Stimulated activated CD4-positive, alpha-beta T cell treated with anti-CD3 and anti-CD28 coated beads, TNF-alpha, amount 100 ng/mL, for 4 hours (primary cell): ENCODE measurements around the gene TSPAN14.
"Not testable (repeated sequence)": the region's sequence is repeated elsewhere in the genome, so short reads cannot be mapped to it uniquely, and the experiment has no call there.

Experiments used
- DNase-seq, 3 experiments: peaks; one replicate each; pipeline ENCODE4 v3.0.0-alpha.2; 2020; ENCODE audit warnings: low read depth in 3 of 3

The TSPAN14 gene

DNA sequence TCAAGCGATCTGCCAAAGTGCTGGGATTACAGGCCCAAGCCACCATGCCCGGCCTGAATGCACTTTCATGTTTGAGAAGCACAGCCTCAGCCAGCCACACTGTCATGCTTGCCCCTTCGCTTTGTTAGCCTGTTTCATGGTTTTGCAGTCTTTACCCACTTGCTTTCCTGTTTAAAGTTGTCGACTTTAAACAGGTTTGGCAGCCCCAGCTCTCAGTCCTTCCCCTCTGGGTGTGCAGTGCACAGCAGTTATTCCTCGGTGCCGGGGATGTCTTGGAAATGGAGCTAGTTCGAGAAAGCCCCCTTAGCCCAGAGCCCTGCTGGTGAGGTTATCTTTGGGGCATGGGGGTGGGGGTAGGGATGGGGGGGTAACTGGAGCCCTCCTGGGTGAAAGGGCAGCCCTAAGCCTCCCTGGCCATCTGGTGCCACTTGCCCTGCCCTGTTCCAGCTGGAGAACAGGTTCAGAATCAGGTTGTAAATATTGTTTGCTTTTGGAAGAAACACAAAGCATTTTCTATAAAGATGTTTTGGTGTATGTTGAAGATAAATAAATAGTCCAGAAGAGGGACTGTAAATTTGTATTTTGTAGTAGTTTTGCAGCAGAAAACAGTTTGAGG lies 14.8 kb downstream of the TSPAN14 start:
- DNase-seq, result no peak

- no peak for DNase-seq
These were observed 16.2 kb downstream of the TSPAN14 start for GRCh38 chr10:80470266-80470665.

DNA sequence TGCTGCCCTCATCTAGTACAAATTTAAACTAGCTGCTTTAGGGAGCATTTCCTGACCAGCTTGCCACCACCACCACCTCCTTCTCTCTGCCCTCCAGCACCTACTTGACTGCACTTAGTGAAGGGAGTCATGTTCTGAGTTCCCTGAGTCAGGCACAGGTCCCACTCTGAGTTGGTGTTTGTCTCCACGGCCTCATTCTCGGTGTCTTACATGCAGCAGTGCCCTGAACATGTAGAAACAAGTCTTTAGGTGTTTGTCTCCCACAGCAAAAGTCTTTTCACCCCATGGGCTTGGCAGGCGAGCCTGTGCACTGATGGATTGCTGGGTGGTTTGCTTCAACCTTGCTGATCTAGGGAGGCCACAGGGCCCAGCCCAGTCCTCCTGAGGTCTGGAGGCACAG lies 16.9 kb downstream of the TSPAN14 start:
- no peak for DNase-seq

DNA sequence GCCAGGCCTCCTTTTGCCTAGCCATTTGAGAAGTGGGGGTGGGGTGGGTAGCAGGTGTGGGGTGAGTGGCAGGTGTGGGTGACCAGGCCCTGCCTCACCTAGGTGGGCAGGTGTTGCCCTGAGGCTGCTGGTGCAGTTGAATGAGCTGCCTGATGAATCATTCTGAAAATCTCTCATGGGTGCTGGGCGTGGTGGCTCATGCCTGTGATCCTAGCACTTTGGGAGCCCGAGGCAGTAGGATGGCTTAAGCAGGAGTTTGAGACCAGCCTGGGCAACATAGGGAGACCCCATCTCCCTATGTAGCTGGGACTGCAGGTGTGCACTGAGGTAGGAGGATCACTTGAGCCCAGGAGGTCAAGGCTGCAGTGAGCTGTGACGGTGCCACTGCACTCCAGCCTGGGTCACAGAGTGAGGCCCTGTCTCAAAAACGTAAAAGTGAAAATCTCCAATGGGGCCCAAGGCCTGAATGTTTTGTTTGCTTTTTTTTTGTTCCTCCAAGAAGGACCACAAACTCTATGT lies 17.7 kb downstream of the TSPAN14 start:
- no peak for DNase-seq

DNA sequence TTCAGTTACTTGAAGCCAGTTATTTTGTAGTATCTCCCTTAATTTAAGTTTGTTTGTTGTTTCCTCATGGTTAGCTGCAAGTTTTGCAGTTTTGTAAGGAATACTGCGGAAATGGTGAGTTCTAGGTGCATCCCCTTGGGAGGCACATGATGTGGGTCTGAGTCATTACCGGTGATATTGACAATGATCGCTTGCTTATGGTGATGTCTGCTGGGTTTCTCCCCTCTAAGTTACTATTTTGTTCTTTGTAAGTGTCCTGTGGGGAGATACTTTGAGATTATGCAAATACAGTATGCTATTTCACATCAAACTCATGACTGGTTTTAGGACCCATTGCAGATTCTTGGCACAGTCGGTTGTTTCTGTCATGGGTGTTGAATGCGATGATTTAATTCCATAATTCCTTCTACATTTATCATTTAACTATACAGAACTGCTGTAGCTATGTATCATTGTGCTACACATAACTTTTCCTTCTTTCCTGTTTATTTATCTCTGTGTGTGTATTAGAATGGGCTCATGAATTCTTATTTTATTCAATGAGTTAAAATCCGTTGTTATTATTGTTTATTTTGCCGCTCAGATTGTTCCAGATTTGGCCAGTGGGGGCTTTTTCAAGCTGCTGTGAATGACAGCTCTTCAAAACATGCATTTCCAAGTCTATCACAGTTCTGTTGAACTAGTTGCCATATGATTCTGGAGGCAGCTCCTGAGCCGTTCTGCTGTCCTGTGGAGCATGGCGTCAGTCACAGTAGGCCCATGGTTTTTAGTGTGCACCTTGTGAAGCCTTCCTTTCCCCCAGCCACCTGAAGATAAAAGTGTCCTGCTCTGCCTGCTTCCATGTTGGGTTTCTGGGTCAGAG lies 18.4 kb downstream of the TSPAN14 start:
- no peak for DNase-seq

DNA sequence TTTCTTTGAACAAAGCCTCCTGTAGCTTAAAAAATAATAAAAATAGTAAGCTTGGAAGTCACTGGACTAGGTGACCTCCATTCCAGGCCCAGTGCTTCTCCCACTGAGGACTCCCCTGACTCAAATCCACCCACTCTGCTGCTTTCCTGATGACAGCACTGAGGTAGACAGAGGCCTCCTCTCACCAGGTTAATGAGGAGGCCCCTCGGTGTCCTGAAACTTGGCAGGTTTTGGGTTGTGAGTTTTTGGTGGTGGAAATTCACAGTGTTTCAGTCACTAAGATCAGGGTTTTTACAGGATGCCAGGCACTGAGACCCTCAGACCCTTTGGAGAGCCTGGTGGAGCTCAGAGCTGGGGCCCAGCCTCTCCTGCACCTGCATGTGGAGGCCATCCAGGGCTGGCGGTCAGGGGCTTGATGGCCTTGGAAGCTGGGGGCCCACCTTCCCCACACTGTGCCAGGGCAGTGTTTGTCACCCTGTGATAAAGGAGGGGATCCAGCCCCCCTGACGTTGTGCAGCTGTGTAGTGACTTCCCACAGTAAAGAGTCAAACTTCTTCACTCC lies 19.1 kb downstream of the TSPAN14 start:
- DNase-seq, result no peak

- no peak for DNase-seq
These were observed 19.8 kb downstream of the TSPAN14 start for GRCh38 chr10:80473692-80474596.

GRCh38 chr10:80474597-80474910 lies 20.4 kb downstream of the TSPAN14 start:
- no peak for DNase-seq

- DNase-seq, result no peak
These were observed 20.8 kb downstream of the TSPAN14 start for GRCh38 chr10:80474941-80475340.

DNA sequence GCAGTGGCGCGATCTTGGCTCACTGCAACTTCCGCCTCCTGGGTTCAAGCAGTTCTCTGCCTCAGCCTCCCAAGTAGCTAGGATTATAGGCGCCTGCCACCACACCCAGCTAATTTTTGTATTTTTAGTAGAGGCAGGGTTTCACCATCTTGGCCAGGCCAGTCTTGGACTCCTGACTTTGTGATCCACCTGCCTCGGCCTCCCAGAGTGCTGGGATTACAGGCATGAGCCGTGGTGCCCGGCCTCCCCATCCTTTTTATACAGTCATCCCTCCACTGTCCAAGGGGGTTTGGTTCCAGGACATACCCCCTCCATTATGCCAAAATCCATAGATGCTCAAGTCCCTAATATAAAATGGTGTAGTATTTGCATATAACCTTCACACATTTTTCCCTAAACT lies 21.5 kb downstream of the TSPAN14 start:
- not testable (repeated sequence) for DNase-seq

GRCh38 chr10:80476685-80477084 lies 22.6 kb downstream of the TSPAN14 start:
- DNase-seq, result no peak

DNA sequence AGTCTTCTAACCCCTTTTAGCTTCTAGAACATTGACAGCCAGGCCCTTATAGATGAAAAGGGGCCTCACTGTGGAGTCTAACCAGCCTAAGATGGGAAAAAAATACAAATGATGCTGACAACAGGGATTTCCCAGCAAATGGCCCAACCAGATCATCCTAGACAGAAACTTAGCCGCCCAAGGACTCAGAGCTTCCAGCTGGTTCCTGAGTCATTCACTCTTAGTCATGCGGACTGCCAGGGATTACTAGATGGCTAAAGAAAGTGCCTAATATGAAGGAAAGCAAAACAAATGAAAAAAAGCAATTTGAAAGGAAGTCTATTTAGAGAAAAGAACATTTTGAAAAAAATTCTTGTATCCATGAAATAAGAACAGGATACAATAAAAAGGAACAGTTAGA lies 23.7 kb downstream of the TSPAN14 start:
- no peak for DNase-seq

DNA sequence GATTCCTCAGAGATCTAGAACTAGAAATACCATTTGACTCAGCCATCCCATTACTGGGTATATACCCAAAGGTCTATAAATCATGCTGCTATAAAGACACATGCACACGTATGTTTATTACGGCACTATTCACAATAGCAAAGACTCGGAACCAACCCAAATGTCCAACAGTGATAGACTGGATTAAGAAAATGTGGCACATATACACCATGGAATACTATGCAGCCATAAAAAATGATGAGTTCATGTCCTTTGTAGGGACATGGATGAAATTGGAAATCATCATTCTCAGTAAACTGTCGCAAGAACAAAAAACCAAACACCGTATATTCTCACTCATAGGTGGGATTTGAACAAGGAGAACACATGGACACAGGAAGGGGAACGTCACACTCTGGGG lies 26.3 kb downstream of the TSPAN14 start:
- not testable (repeated sequence) for DNase-seq

DNA sequence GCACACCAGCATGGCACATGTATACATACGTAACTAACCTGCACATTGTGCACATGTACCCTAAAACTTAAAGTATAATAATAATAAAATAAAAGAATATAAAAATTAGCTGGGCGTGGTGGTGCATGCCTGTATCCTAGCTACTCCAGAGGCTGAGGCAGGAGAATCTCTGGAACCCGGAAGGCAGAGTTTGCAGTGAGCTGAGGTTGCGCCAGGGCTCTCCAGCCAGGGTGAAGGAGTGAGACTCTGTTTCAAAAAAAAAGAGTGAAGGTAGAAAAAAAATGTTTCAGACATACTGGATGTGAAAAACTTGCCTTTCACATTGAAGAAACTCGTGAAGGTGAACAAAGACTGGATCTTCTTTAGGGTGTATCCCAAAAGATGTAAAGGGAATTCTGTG lies 26.7 kb downstream of the TSPAN14 start:
- no peak for DNase-seq

DNA sequence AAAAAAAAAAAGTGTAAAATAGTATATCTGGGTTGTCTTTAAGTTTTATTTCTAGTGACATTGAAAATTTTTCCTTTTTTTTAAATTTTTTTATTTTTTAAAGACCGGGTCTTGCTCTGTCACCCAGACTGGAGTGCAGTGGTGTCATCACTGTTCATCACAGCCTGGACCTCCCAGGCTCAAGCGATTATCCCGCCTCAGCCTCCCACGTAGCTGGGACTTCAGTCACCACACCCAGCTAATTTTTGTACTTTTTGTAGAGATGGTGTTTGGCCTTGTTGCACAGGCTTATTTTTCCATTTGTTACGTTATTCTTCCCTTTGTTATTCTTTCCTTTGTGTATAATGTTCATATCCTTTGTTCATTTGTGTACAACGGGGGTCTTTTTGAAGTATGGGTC lies 30.1 kb downstream of the TSPAN14 start:
- DNase-seq, result no peak

DNA sequence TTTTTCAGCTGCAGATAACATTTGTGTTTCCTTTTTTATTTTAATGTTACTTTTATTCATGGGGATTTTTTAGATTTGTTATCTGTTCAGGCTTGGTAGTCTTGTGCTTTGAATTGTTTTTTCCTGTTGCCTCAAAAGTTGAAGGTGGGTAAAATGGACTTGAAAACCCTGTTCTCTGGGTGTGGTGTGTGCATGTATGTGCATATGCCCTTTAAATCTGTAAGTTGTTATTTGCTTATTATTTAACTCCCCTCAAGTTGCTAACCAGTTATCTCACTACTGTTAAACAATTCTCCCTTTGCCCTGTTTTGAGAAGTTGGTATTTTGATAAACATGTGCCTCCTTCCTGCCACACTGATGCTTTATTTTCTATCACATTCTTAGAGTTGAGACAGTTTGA lies 30.6 kb downstream of the TSPAN14 start:
- no peak for DNase-seq

DNA sequence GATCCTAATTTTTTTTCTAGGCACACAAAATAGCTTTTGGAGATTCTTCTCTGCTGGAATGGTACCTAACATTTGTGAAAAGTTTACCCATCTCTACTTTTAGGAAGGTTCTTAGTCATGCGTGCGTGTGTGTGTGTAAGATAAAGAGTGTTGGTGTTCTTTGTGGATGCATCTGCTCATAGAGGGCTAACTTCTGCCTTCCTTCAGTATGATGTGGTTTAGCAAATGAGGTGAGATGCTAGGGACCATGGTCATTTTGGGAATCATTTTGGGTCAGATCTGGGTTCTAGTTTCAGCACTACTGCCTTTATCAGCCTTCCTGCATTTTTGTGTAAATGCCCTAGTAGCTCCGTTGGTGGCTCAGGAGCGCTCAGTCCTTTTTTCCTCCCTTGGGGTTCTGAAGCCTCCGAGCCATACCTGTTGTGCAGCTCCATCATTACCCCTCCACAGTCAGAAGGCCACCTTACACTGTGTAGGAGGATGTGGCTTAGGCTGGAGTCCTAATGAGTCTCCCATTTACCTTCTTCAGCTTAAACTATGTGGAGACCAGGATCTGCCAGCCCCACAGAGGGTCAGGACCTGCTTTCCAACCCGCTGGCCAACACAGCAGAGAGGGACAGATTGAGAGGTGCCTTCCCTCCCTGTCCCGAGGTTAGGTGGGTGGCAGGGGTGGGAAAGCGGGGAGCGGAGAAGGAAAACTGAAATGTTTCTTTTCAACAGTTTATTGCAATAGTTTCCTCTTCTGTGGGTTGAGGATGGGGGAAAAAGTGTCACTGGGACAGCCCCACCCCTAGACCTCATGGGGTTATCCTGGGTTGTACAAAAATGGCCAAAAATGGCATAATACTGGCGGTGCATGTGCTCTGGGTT lies 31.2 kb downstream of the TSPAN14 start:
- no peak for DNase-seq

- DNase-seq, result no peak
These were observed 32.0 kb downstream of the TSPAN14 start for GRCh38 chr10:80485946-80486764.

DNA sequence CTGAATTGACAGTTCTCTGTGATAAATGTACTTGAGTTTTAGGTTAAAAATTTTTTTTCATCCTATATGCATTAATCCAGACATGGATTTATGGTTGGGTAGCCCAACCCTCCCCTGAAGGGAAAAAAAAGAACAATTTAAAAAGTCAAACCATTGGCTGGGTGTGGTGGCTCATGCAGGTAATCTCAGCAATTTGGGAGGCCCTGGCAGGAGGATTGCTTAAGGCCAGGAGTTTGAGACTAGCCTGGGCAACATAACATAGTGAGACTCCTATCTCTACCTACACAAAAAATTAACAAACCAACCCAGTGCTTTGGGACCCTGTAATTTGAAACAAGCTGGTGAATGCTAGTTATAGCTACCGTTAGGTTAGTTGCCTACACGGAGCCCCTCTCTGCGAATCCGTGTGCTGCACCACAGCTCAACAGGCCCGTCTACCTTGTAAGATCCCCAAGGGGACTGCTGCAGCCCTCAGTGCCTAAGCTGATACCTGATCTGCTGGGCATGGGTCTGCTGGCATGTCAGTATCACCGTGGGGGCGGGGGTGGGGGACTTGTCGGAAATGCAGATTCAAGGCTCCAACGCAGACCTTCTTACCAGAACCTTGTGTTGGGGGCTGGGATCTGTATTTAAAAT lies 32.8 kb downstream of the TSPAN14 start:
- no peak for DNase-seq

DNA sequence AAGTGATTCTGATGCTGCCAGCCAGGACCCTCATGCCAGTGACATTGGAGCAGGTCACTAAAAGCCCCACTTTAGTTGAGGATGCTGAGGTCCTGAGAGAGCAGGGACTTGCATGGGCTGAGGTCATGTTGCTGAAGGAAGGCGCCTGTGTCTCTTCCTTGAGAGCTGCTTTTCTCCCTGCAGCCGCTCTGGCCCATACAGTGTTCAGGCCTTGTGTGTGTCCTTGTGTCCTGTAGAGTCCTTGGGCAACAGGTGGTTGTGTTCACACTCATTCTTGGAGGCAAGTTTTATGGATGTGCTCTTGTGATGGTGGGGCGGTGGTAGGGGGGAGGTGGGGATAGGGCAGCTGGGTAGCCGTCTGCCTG lies 33.3 kb downstream of the TSPAN14 start:
- DNase-seq, result no peak
